Left ventricle myocardium inferior (tissue), 1 donor: ENCODE measurements around the gene MLIP. TPM values are rescaled to one million over a fixed set of nuclear protein-coding genes. Genes with fewer than 3 reads are reported as not detected.
"Not testable (repeated sequence)": the region's sequence is repeated elsewhere in the genome, so short reads cannot be mapped to it uniquely, and the experiment has no call there.

Experiments
- DNase-seq: peaks from one replicate; pipeline ENCODE4 v3.0.0-alpha.2; 2020
- H3K27ac ChIP-seq: fragments of 200-600 bp; replicated peaks from 2 replicates; pipeline ENCODE4 v1.8.0; 2021
- H3K27me3 ChIP-seq: fragments of 200-600 bp; 2 replicates; pipeline ENCODE4 v1.8.0; 2021; ENCODE audit warnings: low read depth
- H3K36me3 ChIP-seq: fragments of 200-600 bp; 2 replicates; pipeline ENCODE4 v1.8.0; 2021
- H3K4me1 ChIP-seq: fragments of 200-600 bp; 2 replicates; pipeline ENCODE4 v1.8.0; 2021
- H3K4me3 ChIP-seq: fragments of 200-600 bp; 2 replicates; pipeline ENCODE4 v1.8.0; 2021; ENCODE audit warnings: mild to moderate bottlenecking, moderate library complexity
- H3K9me3 ChIP-seq: fragments of 200-600 bp; replicated peaks from 2 replicates; pipeline ENCODE4 v1.8.0; 2021
- intact Hi-C: fragments of 100-400 bp; cut with micrococcal nuclease; formaldehyde crosslinking; loops from one replicate; pipeline ENCODE4 v1.11.0; 2022
- total RNA-seq: library from RNA; stranded (reverse); fragmentation: NEBNext Ultra II Directional; extraction: Animal tissue kit (Norgen Biotek cat#: 25700); gene quantifications from one replicate; pipeline ENCODE4 v1.2.1, GENCODE V29; 2021
- TF ChIP-seq, protein P1 (sequence below): fragments of 200-600 bp; IDR thresholded peaks from 2 replicates; pipeline ENCODE4 v1.8.0; 2021; ENCODE audit warnings: antibody characterized with exemption, mild to moderate bottlenecking, borderline replicate concordance
- donor health status: DM: no; HTN: yes; CAD: no; lungs with severe emphysema.

MLIP gene
- total RNA-seq, 1 donor from 2014 or later = 397 TPM

DNA sequence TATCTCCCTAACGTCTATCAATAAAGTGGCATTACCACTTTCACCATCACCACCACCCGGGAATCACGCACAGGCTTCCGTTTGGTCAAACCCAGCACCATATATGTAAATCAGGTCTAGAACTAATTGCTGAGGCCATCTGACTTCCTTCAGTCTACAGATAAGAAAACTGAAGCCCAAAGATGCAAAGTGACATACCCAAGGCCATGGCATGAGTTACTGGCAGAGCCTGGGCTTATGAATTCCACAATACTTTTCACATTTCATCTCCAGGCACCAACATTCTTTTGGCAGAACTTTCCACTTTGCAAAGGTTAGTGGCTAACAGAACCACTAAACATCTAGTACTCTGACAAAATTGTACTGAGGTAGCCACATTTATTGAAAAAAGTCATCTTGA, 132.5 kb downstream of the MLIP start:
- Histone ChIP-seq H3K4me1 (peaks cover 28% of the 10 kb centered on the region), H3K36me3 (no peaks in the 10 kb centered on the region), H3K27me3 (no peaks in the 10 kb centered on the region), H3K27ac (no peak overlapping the region), H3K4me3 (no peak overlapping the region), H3K9me3 (no peaks in the 10 kb centered on the region)
- no peak for DNase-seq
- intact Hi-C loops = no loop called here
- TF ChIP-seq, protein P1, sequence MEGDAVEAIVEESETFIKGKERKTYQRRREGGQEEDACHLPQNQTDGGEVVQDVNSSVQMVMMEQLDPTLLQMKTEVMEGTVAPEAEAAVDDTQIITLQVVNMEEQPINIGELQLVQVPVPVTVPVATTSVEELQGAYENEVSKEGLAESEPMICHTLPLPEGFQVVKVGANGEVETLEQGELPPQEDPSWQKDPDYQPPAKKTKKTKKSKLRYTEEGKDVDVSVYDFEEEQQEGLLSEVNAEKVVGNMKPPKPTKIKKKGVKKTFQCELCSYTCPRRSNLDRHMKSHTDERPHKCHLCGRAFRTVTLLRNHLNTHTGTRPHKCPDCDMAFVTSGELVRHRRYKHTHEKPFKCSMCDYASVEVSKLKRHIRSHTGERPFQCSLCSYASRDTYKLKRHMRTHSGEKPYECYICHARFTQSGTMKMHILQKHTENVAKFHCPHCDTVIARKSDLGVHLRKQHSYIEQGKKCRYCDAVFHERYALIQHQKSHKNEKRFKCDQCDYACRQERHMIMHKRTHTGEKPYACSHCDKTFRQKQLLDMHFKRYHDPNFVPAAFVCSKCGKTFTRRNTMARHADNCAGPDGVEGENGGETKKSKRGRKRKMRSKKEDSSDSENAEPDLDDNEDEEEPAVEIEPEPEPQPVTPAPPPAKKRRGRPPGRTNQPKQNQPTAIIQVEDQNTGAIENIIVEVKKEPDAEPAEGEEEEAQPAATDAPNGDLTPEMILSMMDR = no peak

DNA sequence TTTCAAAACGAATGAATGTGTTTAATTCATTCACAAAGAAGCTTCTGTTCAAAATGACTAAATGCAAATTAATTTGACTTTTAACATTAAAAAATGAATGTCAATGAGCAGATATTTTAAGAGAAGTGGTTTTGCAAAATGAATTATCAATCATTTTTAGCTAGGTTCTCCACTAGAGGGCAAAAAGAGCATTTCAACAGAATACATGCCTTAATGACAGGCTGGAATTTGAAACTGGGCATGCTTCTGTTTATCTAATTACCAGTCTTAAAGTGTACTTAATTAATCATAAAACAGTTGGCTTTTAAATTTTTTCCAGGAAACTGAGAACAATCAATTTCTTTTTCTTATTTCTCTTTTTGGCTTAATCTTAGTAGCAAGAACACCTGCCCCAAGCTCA, 133.2 kb downstream of the MLIP start:
- intact Hi-C loops = no loop called here
- Histone ChIP-seq H3K4me3 (no peak overlapping the region), H3K4me1 (peaks cover 20% of the 10 kb centered on the region), H3K27ac (no peak overlapping the region), H3K9me3 (no peaks in the 10 kb centered on the region), H3K36me3 (no peaks in the 10 kb centered on the region), H3K27me3 (no peaks in the 10 kb centered on the region)
- no peak for DNase-seq
- TF ChIP-seq, protein P1 = peak; percentile 56

DNA sequence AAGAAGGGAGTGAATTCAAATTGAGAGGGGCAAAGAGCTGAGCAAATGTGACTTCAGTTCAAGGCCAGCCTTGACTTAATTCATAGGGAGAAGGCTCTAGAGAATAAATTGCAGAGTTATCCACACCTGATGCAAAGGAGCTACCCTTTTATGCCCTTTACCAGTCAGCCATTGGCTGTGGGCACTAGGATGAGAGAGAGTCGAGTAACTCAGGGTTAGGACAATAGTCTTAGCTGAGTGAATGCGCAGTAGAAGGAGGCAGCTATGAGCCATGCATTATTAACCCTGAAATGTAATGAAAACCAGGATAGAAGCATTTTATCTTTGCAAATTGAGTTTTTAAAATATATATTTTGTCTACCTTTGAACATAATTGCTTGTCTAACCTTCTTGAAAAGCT, 134.0 kb downstream of the MLIP start:
- H3K27ac ChIP-seq = no peak overlapping the region
- intact Hi-C loops = no loop called here
- TF ChIP-seq, protein P1 = no peak
- no peak for DNase-seq
- no peak overlapping the region for H3K4me3 ChIP-seq
- H3K9me3 ChIP-seq = no peaks in the 10 kb centered on the region
- H3K36me3 ChIP-seq = no peaks in the 10 kb centered on the region
- no peaks in the 10 kb centered on the region for H3K27me3 ChIP-seq
- peaks cover 19% of the 10 kb centered on the region for H3K4me1 ChIP-seq

DNA sequence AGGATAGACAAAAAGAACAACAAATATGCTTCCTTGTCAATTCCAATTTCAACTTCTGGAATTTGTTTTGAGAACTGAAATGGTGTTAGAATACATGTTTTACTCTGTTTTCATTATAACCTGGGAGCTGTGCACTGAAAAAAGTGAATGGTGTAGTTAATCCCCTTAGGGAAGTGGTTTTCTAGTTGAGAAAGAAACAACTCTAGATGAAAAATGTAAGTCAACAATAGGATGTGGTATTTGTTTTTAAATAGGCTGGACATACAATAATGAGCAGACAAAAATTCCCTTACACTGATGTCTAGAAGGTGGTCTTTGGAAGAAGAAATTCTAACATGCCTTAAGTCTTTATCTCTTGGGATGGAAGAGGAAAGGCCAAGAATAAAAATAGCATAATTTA, 137.1 kb downstream of the MLIP start:
- no peak for DNase-seq
- TF ChIP-seq, protein P1 = no peak
- intact Hi-C loops = no loop called here
- Histone ChIP-seq H3K9me3 (no peaks in the 10 kb centered on the region), H3K36me3 (no peaks in the 10 kb centered on the region), H3K27me3 (no peaks in the 10 kb centered on the region), H3K4me3 (no peak overlapping the region), H3K27ac (no peak overlapping the region), H3K4me1 (peaks cover 13% of the 10 kb centered on the region)

DNA sequence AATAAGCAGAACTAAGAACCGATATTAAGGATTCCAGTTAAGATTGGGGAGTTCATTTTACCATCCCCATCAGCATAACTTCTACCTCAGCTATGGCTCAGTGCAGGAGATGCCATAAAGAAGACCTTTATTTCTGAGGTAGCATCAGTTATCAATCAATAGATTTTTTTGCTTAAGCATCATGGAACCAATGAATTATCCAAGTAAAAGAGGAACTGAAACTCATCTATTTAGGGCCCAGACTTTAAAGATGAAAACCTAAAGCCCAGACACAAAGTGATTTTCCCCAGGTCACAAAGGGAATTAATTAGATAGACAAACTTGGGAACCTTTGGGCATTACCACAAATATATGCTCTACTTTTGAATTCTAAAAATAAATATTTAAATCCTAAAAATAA, 137.8 kb downstream of the MLIP start:
- no peak overlapping the region for H3K4me3 ChIP-seq
- H3K36me3 ChIP-seq = no peaks in the 10 kb centered on the region
- no peaks in the 10 kb centered on the region for H3K27me3 ChIP-seq
- intact Hi-C loops = no loop called here
- H3K9me3 ChIP-seq = no peaks in the 10 kb centered on the region
- TF ChIP-seq, protein P1 = no peak
- DNase-seq = no peak
- H3K4me1 ChIP-seq = peaks cover 7% of the 10 kb centered on the region
- H3K27ac ChIP-seq = no peak overlapping the region

DNA sequence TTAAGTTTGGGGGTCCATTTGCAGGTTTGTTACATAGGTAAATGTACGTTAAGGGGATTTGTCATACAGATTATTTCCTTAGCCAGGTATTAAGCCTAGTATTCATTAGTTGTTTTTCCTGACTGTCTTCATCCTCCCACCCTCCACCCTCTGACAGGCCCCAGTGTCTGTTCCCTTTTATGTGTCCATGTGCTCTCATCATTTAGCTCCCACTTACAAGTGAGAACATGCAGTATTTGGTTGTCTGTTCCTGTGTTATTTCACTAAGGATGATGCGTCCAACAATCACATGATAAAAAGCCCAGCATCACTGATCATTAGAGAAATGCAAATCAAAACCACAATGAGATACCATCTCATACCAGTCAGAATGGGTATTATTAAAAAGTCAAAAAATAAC, 138.6 kb downstream of the MLIP start:
- H3K27me3 ChIP-seq, intact Hi-C loops, DNase-seq, H3K27ac ChIP-seq, H3K36me3 ChIP-seq, H3K9me3 ChIP-seq, H3K4me3 ChIP-seq, H3K4me1 ChIP-seq: not testable (repeated sequence)
